Measurements from ENCODE around the gene HMOX2.
A peak's percentile ranks its signal among the peaks of the same experiment; 100 is the strongest.

HMOX2 gene

DNA sequence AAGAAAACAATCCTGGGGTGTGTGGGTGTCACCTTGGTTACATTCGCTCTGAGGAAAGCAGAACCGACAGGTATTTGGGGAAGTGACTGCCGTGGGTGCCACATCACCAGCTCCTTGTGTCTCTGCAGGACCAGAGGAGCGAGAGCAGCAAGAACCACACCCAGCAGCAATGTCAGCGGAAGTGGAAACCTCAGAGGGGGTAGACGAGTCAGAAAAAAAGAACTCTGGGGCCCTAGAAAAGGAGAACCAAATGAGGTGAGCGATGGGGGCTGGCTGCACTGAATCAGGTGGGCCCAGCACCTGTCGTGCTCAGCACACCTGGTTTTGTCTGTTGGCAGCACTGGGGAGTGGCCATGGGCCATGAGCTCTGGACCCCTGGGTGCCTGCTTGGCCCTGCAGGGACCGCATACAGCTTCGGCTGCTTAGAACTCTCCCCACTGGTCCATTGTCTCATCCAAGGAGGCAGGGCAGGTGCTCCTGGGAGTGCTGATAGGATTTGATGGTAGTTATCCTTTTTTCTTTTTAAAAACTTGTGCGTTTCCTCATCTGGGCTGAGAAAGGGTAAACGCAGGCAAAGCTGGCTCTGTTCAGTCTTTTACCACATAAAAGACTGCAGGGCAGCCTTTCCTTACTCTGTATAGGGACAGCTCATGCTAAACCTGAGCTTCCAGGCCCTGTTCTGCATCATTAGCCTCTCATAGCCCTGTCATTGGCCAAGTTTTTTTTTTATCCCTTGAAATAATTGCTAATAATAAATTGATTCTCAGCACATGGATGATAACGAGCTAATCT lies 29.4 kb downstream of the HMOX2 start:
- no peak for DNase-seq

DNA sequence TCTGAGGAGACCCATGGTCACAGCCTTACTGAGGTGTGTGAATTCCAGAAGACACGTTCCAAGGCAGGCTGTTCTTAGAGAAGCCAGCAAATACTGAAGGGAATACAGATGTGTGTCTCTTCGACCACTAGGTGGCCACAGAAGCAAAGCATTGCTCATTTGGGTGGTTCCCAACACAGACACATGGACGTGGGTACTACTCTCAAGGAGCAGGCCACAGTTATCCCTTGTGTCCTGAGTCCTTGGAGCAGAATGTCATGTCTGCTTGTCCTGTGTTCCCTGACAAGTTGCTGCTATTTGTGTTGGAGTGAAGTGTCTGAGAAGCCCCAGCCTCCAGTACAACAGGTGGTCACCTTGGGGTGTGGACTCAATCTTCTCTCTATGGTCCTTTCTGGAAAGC lies 30.3 kb downstream of the HMOX2 start:
- DNase-seq: peak; percentile 57

DNA sequence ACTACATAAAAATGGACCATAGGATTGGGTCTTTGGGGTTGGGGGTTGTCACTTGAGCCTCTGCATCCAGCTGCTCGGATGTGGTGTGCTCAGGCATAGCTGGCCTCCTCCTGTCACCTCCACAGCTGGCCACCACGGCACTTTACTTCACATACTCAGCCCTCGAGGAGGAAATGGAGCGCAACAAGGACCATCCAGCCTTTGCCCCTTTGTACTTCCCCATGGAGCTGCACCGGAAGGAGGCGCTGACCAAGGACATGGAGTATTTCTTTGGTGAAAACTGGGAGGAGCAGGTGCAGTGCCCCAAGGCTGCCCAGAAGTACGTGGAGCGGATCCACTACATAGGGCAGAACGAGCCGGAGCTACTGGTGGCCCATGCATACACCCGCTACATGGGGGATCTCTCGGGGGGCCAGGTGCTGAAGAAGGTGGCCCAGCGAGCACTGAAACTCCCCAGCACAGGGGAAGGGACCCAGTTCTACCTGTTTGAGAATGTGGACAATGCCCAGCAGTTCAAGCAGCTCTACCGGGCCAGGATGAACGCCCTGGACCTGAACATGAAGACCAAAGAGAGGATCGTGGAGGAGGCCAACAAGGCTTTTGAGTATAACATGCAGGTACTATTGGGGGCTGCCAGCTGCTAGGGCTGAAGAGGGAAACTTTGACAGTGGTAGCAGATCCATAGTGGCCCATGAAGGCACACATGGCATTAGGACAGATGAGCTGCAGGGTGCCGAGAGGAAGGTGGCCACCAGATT lies 31.6 kb downstream of the HMOX2 start:
- no peak for DNase-seq

DNA sequence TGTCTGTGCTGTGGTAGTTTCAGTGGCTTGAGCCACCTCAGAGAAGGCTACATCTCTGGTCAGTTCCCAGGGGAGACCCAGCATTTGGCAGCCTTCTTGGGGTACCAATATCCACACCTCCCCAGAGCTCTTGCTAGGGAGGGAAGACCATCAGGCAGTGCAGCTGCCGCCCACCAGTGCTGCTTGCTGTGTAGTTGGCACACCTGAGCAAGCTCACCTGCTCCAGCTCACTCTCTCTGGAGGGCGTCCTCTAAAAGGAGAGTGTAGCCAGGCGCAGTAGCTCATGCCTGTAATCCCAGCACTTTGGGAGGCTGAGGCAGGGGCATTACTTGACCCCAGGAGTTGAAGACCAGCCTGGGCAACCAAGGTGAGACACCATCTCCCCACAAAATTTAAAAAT lies 32.6 kb downstream of the HMOX2 start:
- DNase-seq: no peak

DNA sequence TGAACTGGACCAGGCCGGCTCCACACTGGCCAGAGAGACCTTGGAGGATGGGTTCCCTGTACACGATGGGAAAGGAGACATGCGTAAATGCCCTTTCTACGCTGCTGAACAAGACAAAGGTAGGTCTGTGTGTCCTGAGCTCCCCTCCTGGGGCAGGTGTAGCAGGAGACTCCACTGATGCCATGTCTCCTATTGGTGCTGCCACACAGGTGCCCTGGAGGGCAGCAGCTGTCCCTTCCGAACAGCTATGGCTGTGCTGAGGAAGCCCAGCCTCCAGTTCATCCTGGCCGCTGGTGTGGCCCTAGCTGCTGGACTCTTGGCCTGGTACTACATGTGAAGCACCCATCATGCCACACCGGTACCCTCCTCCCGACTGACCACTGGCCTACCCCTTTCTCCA lies 33.2 kb downstream of the HMOX2 start:
- DNase-seq: no peak

DNA sequence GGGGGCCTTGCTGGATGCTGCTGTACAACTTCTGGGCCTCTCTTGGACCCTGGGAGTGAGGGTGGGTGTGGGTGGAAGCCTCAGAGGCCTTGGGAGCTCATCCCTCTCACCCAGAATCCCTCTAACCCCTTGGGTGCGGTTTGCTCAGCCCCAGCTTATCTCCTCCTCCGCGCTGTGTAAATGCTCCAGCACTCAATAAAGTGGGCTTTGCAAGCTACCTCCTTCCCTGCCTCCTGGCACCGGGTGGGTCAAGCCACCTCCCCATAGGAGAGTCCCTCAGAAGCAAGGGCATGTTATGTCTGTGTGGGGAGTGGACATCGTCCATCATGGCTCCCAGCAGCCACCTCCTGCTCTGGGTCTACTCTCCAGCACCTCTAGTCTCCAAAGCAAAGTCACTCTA lies 33.9 kb downstream of the HMOX2 start:
- DNase-seq: no peak

DNA sequence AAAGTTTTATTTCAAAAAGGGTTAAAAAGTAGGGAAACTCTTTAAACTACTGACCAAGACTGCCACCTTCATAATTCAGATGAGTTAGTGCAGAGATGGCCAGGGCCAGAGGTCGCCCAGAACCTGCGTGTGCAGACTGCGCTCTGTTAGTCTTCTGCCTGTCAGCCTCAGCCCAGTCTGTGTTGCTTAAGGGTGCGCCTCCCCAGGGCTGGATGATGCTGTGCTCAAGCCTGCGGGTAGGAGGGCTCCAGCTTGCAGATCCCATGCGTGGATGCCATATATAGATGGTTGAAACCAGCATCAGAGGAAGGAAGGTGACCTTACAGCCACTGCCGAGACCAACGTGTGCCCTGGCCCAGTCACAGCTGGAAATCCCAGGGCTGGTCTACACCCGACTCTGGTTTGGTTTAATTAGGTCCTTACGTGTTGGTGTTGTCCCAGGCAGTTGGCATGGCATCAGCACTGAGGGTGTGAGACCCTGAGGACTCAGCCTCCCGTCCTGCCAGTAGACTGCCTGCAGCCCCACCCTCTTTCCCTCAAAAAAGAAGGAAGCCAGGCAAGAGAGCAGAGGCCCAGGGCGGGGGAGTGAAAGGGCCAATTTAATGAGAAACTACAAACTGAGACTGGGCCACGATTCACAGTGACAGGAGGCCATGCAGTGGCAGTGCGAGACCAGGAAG lies 34.7 kb downstream of the HMOX2 start:
- no peak for DNase-seq

DNA sequence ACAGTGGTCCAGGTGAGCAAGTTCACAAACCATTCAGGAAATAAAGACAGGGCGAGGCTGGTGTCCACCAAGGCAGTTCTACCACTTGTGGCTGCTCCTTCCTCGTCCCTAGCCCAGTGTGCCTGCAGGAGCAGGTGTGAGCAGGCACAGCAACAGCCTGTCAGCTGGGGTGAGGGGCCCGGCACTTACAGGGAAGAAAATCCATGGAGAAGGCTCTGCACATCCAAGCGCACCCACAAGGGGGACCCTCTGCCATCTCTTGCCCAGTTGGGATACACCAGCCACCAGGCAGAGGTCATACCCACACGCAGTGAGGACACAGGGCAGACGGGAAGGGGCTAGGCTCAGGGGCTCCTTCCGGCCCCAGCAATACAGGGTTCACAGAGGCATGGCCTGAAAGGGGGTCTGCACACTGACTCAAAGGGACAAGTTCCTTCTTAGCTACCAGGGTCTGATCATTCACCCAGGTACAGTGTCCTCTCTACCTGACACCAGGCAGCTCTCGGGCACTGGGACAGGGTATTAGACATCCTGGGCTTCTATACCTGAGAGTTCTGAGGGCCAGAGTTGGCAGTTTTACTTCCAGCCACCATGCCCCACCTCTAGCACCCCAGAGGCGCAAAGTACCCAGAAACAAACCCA lies 35.4 kb downstream of the HMOX2 start:
- peak; percentile 38 for DNase-seq

DNA sequence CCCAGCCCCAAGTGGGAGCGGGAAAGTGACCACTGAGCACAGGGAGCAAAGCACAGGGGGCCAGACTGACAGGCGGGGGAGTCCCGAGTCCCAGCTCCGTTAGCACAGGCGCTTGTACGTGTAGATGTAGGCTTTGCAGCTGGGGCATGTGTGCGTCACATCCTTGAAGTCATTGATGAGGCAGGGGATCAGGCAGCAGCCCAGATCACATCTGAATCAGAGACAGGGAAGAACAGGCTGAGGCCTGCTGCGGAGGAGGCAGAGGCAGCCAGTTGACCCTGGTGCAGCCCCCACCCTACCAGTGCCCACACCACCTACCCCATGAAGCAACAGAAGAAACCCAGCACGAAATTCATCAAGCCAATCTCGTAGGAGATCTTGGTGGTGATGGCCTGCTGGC lies 36.3 kb downstream of the HMOX2 start:
- DNase-seq: no peak

DNA sequence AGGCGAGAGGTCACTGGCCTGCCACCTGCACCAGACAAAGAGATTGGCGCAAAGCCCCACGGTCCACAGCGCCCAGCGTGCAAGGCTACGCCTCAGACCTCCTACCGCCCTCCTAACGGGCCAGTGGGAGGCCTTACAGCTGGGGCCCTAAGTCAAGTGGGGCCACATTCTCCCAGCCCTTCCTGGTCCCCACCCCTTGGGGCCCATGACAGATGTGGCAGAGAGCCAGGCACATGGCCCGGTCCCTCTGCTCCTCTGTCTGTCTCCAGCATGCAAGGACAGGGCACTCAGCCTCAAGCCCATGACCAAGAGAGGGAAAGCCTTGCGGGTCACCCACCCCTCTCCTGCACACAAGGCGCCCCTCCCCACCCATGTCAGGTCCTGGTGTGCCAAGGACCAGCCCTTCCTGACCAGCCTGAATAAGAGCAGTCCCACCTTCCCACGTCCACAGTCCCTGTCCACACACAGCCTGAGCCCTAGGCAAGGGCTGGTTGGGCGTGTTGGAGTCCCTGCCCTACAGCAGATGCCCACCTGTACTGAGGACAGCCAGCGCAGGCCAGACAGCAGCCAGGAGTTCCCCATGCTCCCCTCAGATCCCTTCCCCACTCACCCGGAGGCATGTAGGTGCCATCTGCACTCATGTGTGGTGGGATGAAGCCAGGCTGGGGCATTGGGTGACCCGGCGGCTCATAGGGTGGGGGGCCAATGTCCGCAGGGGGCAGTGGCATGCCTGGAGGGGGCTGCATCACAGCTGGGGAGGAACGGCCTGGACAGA lies 37.1 kb downstream of the HMOX2 start:
- DNase-seq: no peak

DNA sequence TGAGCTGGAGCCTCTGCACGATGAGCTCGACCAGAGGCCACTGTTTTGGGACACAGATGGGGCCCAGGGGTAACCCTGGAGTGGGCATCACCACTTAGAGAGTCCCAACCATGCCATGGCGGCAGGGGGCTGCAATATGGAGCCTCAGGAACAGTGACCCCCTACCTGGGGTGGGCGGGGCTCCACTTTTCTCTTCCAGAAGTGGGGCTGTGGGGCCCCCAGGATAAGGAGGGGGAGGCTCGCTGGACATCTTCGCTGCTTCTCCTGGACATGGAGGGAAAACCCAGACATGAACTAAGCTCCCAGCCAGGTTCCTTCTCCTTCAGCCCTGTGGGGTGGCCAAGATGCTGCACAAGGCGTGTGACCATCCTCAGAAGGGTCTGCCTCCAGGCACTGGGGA lies 37.7 kb downstream of the HMOX2 start:
- DNase-seq: no peak

DNA sequence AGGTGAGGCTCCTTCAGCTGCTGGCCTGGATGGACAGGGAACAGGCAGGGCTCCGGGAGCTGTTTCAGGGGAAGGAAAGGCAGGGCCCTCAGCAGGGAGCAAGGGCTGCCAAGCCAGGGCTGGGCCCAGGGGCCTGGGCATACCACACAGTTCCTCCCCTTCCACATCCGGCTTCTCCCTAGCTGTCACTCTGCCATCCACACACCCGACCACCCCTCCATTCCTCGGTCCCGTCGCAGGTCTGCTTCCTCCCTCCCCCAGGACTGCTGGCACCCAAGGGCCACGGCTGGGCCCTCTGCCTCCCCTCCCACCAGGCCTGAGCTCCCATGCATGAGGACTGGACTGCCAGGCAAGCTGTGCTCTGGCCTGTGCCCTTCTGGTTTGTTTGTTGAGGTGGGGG lies 38.4 kb downstream of the HMOX2 start:
- no peak for DNase-seq

DNA sequence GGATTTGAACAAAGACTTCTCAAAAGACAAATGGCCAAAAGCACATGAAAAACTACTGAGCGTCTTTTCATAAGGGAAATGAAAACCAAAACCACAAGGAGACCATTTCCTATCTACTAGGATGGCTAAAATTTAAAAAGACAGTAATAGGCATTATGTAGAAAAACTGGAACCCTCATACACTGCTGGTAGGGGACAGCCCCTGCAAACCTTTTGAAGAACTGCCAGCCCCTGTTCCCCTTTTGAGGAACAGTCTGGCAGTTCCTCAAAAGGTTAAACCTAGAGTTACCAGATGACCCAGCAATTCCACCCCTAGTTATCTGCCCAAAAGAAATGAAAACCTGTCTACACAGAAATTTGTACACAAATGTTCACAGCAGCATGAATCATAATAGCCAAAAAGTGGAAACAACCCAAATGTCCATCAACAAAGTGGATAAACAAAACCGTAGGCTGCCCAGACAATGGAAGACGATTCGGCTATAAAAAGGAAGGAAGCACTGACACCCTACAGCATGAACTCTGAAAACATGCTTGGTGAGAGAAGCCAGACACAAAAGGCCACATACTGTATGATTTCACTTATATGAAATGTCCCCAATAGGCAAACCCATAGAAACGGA lies 39.5 kb downstream of the HMOX2 start:
- DNase-seq: no peak

DNA sequence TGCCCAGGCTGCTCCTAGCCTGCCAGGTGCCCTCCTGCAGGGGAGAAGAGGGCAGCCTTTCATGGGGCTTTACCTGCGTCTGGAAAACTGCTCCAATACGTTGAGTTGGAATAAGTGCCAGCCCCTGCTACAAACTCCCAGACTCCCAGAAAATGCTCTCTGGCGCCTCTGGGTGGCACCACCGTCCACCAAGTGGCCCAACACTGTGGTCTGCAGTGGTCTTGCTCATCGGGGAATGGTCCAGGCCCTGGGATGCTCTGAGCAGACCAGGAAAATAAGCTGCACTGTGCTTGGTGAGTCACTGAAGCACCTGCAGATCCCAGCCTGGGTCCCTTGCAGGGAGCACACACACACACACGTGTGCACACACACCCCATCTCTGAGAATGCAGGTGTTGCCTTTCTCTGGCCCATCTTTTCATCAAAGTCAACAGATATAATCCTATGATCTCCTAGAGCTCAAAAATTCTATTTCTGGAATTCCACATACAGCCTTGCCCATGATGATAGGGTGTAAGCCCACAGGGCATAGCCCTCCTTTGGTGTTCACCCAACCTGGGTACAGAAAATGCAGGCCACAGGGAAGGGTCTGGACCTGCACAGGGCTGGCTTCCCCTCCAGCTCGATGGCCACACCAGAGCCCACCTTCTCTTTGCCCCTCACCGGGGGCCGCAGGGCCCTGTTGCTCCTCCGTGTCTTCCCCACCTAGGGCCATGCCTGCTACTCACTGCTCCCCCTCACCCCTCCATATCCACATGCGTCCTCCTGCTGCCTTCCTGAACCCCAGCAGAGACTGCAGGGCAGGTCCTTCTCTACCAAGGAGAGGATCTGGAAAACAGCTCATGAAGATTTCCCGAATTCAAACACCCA lies 41.8 kb downstream of the HMOX2 start:
- DNase-seq: peak; percentile 35

DNA sequence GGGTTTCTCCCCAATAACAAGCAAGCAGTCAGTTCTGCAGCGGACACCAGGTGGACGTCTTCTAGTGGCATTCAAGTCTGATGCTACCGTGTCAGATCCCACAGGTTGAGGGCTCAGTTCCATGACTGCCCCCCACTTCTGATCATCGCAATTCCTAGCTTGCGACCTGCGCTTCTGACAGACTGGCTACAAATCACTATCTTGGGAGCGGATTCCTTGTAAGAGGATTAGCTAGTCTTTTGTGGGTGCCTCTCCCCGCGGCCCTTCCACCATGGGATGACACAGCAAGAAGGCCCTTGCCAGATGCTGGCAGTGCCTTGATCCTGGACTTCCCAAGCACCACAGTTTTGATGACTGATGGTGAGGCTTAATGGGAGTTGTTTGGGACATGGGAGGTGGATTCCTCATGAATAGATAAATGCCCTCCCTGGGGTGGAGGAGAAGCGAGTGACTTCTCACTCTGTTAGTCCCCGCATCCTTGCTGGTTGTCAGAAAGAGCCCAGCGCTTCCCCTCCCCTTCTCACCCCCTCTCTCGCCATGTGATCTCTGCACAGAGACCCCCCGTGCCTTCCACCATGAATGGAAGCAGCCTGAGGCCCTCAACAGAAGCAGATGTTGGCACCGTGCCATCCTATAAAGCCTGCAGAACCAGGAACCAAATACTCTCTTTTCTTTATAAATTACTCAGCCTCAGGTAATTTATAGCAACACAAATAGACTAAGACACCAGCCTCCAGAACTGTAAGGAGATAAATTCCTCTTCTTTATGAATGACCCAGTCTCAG lies 43.3 kb downstream of the HMOX2 start:
- DNase-seq: peak; percentile 11

DNA sequence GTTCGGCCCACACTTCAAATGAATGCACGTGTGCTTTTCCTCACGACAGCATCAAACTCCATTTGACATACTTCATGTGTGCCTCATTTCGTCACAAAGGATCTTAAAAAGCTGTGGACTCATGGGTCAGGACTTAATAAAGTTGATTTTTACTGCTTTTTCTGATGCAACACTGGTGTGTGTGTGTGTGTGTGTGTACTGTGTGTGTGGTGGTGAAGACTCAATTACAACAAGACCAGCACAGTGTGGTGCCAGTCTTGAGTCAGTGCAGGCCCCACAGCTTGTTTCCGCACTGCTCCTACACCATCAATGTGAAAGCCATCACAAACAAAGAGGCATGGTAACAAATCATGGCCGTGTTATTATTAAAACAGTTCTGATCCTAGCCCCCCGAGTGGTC lies 44.7 kb downstream of the HMOX2 start:
- no peak for DNase-seq

DNA sequence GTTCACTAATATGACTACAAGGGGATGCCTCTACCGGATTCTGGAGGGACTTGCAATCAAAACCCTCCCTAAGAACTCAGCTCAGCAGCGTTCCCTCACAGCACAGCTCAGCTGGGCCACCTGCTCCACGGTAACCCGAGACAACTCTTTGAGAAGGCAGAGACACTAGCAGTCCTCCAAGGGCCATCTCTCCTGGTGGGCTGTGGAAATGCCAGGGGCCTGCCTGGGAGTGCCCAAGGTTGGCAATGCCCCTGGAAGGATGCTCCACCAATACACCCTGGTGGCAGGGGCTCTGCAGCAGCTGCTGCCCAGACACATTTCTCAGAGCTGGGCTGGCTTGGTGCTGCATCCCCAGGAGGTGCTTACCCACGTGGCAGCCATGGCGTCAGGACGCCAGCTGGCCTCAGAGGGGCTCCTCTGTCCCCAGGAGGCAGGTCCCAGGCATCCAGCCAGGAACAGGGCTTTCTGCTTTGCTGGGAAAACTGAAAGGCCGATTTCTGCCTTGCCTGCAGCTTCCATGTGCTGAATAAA lies 45.9 kb downstream of the HMOX2 start:
- DNase-seq: peak; percentile 98

DNA sequence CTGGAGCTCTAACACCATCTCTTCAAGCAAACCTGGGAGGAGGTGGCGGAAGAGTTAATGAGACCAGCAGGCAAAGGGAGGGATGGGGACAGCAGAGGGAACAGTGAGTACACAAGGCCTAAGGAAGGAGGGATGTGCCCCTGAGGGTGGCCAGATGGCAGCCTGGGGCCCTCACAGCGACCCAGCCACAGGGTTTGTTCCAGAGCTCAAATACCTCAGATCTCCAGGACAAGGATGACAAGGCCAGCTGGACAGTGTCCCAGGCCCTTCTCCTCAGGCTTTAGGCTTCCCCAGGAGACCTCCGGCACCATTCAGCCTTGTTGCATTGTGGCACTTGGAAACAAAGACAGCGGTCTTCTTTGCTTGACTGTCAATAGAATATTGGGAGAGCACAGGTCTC lies 47.5 kb downstream of the HMOX2 start:
- DNase-seq: no peak

DNA sequence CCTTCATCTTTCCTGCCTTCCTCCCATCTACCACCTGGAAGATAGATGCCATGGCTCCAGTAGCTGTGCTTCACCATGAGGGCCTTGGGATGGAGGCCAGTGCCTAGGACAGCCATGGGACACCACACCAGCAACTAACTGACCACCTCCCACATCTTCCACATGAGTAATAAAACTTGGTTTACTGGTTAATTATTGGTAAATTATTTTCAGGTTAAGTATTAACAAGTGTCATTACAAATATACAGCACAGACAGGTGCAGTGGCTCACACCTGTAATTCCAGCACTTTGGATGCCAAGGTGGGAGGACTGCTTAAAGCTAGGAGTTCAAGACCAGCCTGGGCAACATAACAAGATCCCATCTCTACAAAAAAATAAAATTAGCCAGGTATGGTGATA lies 48.4 kb downstream of the HMOX2 start:
- DNase-seq: no peak

DNA sequence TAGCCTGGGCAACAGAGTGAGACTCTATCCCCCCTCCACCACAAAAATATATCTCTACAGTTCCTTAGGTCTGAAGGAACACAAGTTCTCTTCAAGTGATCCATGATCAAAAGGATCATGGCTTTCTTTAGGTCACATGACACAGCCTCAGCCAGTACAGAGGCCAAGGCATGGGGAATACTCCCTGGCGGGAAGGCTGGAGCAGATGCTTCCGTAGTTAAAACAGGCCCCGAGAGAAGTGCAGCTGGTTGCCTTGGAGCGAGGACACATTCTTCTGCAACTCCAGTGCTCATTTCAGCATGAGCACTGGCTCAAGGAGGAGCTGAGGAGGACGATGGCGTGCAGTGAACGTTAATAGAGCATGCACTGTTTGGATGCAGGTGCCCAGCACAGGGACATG lies 48.9 kb downstream of the HMOX2 start:
- DNase-seq: no peak
